RWPE2 (cell line): ENCODE results near the gene CACNA1B.

Experiments used
- ATAC-seq: fragments of 200-7000 bp; cut with Tn5 transposase; 3 replicates; pipeline ENCODE4 v1.9.1; 2021; ENCODE audit warnings: low read depth
- DNase-seq: peaks from one replicate; pipeline ENCODE4 v3.0.0-alpha.2; 2020; ENCODE audit warnings: low spot score
- H3K27ac ChIP-seq: fragments of 450-650 bp; 2 replicates; pipeline ENCODE4 v1.5.1; 2017; ENCODE audit warnings: mild to moderate bottlenecking; ENCODE audit not compliant: poor library complexity, severe bottlenecking
- H3K27me3 ChIP-seq: fragments of 250-450 bp; sonication (Bioruptor Pico); 2 replicates; pipeline ENCODE4 v1.5.1; 2021; ENCODE audit warnings: mild to moderate bottlenecking, moderate library complexity; ENCODE audit not compliant: insufficient read depth, poor library complexity, severe bottlenecking
- H3K36me3 ChIP-seq: fragments of 250-450 bp; sonication (Bioruptor Pico); 2 replicates; pipeline ENCODE4 v1.5.1; 2020; ENCODE audit warnings: low read depth, mild to moderate bottlenecking, moderate library complexity
- H3K4me1 ChIP-seq: fragments of 250-450 bp; sonication (Bioruptor Pico); 2 replicates; pipeline ENCODE4 v1.5.1; 2021; ENCODE audit warnings: mild to moderate bottlenecking, moderate library complexity; ENCODE audit not compliant: insufficient read depth, poor library complexity, severe bottlenecking
- H3K4me3 ChIP-seq: fragments of 250-450 bp; sonication (Bioruptor Pico); 2 replicates; pipeline ENCODE4 v1.5.1; 2021; ENCODE audit warnings: mild to moderate bottlenecking, moderate library complexity; ENCODE audit not compliant: severe bottlenecking
- H3K9me3 ChIP-seq: fragments of 250-450 bp; sonication (Bioruptor Pico); 2 replicates; pipeline ENCODE4 v1.5.1; 2021; ENCODE audit warnings: mild to moderate bottlenecking, moderate library complexity; ENCODE audit not compliant: severe bottlenecking
- TF ChIP-seq, protein P1 (sequence below): fragments of 450-650 bp; IDR thresholded peaks from one replicate; pipeline ENCODE4 v1.5.1; 2017; ENCODE audit warnings: mild to moderate bottlenecking, moderate library complexity; ENCODE audit not compliant: poor library complexity, severe bottlenecking

Gene CACNA1B

DNA sequence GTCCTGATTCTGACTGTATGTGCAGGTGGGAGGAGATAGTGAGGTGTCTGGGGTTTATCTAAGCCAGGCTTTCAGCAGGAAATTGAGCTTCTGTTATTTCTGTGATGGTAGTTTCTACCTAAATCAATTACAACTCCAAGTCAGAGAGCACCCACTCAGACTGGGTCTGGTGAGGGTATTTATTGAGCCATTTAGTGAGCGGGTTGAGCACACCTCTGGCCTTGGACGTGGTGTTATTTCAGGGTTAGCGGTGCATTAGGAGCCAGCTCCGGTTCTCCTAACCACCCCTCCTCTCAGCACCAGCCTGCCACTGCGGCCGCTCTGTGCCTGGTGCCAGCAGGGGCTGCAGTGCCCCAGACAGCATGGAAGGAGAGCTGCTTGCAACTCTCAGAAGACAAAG, 238.9 kb downstream of the CACNA1B start:
- no peaks in the 10 kb centered on the region for H3K9me3 ChIP-seq
- no peaks in the 10 kb centered on the region for H3K27me3 ChIP-seq
- DNase-seq: no peak
- TF ChIP-seq, protein P1, sequence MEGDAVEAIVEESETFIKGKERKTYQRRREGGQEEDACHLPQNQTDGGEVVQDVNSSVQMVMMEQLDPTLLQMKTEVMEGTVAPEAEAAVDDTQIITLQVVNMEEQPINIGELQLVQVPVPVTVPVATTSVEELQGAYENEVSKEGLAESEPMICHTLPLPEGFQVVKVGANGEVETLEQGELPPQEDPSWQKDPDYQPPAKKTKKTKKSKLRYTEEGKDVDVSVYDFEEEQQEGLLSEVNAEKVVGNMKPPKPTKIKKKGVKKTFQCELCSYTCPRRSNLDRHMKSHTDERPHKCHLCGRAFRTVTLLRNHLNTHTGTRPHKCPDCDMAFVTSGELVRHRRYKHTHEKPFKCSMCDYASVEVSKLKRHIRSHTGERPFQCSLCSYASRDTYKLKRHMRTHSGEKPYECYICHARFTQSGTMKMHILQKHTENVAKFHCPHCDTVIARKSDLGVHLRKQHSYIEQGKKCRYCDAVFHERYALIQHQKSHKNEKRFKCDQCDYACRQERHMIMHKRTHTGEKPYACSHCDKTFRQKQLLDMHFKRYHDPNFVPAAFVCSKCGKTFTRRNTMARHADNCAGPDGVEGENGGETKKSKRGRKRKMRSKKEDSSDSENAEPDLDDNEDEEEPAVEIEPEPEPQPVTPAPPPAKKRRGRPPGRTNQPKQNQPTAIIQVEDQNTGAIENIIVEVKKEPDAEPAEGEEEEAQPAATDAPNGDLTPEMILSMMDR: no peak
- H3K4me3 ChIP-seq: no peak overlapping the region
- H3K27ac ChIP-seq: no peak overlapping the region
- no peaks in the 10 kb centered on the region for H3K36me3 ChIP-seq
- no peak for ATAC-seq
- H3K4me1 ChIP-seq: no peaks in the 10 kb centered on the region

DNA sequence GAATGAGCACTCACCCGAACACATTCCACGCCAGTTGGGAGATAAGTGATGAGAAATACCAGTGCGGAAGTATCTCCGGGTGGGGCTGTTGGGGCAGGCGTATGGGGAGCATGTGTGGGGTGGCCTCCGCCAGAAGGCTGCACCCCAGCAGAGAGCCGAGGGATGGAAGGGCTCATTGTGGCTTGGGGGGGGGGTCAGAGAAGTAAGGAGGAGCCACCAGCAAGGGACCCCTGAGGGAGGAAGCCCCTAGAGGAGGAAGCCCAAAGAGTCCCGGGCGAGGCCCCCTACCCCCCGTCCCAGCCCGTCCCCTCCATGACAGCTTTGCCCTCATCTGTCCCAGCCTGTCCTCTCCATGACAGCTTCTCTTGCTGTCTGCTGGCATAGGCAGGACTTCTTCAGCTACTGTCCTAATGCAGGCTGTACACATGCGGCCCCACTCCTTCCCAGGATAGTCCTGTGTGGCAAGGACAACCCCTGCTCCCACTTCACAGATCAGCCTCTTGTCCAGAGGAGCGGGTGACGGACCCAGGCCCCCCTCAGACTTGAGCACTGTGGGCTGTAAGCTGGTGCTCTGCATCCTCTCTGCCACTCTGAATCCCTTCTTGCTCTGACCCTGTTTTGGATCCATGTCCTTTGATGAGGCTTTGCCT, 239.6 kb downstream of the CACNA1B start:
- H3K27ac ChIP-seq: no peak overlapping the region
- TF ChIP-seq, protein P1: no peak
- H3K4me1 ChIP-seq: no peaks in the 10 kb centered on the region
- ATAC-seq (no peak), DNase-seq (no peak)
- no peaks in the 10 kb centered on the region for H3K36me3 ChIP-seq
- no peaks in the 10 kb centered on the region for H3K27me3 ChIP-seq
- no peak overlapping the region for H3K4me3 ChIP-seq
- no peaks in the 10 kb centered on the region for H3K9me3 ChIP-seq

DNA sequence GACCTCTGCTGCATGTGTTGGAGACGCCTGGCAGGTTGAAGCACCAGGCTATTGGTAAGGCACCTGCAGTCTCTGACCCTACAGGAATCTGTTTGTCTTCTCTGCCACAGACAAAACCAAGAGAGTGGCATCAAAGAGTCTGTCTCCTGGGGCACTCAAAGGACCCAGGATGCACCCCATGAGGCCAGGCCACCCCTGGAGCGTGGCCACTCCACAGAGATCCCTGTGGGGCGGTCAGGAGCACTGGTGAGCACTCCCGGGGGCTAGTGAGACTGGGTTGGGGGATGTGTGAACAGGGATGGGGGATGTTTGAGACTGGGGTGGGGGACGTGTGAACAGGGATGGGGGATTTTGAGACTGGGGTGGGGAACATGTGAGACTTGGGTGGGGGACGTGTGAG, 240.3 kb downstream of the CACNA1B start:
- no peaks in the 10 kb centered on the region for H3K9me3 ChIP-seq
- H3K4me3 ChIP-seq: no peak overlapping the region
- no peaks in the 10 kb centered on the region for H3K36me3 ChIP-seq
- H3K4me1 ChIP-seq: no peaks in the 10 kb centered on the region
- H3K27me3 ChIP-seq: no peaks in the 10 kb centered on the region
- TF ChIP-seq, protein P1: no peak
- no peak for ATAC-seq
- no peak overlapping the region for H3K27ac ChIP-seq
- DNase-seq: no peak

DNA sequence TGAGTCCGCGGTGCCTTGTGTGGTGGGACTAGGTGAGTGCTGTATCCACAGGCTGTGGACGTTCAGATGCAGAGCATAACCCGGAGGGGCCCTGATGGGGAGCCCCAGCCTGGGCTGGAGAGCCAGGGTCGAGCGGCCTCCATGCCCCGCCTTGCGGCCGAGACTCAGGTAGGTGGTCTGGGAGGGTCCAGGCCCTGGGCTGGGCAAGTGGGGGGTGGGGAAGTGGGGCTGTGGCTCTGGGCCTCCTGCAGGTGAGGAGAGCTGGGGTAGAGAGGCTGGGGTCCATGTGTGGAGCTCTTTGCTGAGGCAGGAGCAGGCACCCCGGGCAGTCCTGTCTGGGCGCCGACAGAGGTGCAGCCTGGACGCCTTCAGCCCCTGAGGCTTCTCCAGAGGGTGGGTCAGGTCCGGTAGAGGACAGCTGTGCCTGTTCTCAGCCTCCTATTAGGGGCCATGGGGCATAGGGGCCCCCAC, 241.1 kb downstream of the CACNA1B start:
- no peaks in the 10 kb centered on the region for H3K27me3 ChIP-seq
- ATAC-seq (no peak), DNase-seq (peak; percentile 42)
- no peaks in the 10 kb centered on the region for H3K36me3 ChIP-seq
- TF ChIP-seq, protein P1: no peak
- H3K9me3 ChIP-seq: no peaks in the 10 kb centered on the region
- no peak overlapping the region for H3K4me3 ChIP-seq
- no peaks in the 10 kb centered on the region for H3K4me1 ChIP-seq
- no peak overlapping the region for H3K27ac ChIP-seq

DNA sequence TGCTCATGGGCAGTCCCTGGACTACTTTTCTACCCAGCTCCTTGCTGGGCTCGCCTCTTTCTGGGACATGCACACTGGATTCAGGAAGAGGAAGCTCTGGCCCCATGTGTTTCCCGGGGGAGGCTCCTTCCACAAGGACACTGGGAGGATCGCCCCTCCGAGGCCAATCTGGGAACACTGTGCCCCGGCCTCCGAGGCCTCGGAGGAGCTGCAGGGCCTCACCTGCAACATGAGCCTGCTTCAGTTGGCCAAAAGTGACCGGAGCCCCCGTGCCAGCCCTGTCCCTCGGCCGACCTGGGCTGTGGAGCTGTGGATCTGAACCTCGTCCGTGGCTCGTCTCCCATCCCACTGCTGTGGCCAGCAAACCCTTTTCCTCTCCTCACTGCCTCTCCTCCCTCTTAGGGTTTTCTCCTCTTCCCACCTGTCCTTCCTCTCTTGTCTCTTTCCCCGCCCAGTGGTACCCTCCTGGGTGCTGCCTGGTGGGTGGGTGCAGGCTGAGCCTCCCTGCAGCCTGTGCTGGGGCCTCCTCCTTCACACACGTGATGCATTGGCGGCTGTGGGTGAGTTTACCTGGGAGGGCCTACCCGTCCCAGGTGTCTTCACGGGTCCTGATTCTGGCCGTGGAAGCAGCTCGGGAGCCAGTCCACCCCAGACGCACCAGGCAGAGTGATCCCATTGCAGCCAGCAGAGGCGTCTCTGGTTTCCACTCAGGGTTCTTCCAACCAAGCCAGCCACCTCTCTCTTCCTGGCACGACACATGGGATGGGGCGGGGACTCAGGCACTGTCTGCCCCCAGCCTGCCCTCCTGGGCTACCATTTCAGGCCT, 241.8 kb downstream of the CACNA1B start:
- no peaks in the 10 kb centered on the region for H3K4me1 ChIP-seq
- no peaks in the 10 kb centered on the region for H3K9me3 ChIP-seq
- H3K27me3 ChIP-seq: no peaks in the 10 kb centered on the region
- H3K36me3 ChIP-seq: no peaks in the 10 kb centered on the region
- ATAC-seq (no peak), DNase-seq (peak; percentile 52)
- no peak overlapping the region for H3K27ac ChIP-seq
- TF ChIP-seq, protein P1: no peak
- H3K4me3 ChIP-seq: no peak overlapping the region
